GM19351 (cell line): ENCODE measurements around the gene OR52I1.

Experiments
- ATAC-seq: cut with Tn5 transposase; IDR thresholded peaks from one replicate; pipeline ENCODE4 v1.9.1; 2021; ENCODE audit warnings: mild to moderate bottlenecking, moderate library complexity; ENCODE audit not compliant: unreplicated experiment

The OR52I1 gene

GRCh38 chr11:4610258-4610935, 16.6 kb downstream of the OR52I1 start:
- ATAC-seq: no peak

- no peak for ATAC-seq
Measured at GRCh38 chr11:4611986-4612385, 18.1 kb downstream of the OR52I1 start.

- ATAC-seq: no peak
Measured at GRCh38 chr11:4615856-4616444, 22.1 kb downstream of the OR52I1 start.

GRCh38 chr11:4619514-4619913, 25.7 kb downstream of the OR52I1 start:
- ATAC-seq: no peak

- ATAC-seq: peak; percentile 89
Measured at GRCh38 chr11:4626207-4627099, 32.6 kb downstream of the OR52I1 start.

GRCh38 chr11:4636136-4636535, 42.3 kb downstream of the OR52I1 start:
- no peak for ATAC-seq

- peak; percentile 94 for ATAC-seq
Measured at GRCh38 chr11:4636962-4637661, 43.3 kb downstream of the OR52I1 start, which contains the start of gene OR51D1. Gene OR51D1, plus strand, starts transcription at chr11:4637477. Its CDS starts 2,314 bp downstream, at chr11:4639791.

- ATAC-seq: no peak
Measured at GRCh38 chr11:4637662-4638047, 43.8 kb downstream of the OR52I1 start.

GRCh38 chr11:4639931-4640330, 46.1 kb downstream of the OR52I1 start:
- no peak for ATAC-seq

GRCh38 chr11:4641501-4641900, 47.7 kb downstream of the OR52I1 start:
- no peak for ATAC-seq

- ATAC-seq: no peak
Measured at GRCh38 chr11:4642043-4642442, 48.2 kb downstream of the OR52I1 start.

- no peak for ATAC-seq
Measured at GRCh38 chr11:4643076-4643475, 49.2 kb downstream of the OR52I1 start.

- ATAC-seq: no peak
Measured at GRCh38 chr11:4643682-4644081, 49.8 kb downstream of the OR52I1 start, which contains the start of gene OR51E1. Gene OR51E1, plus strand, starts transcription at chr11:4643982. Its CDS starts 8,545 bp downstream, at chr11:4652527.

GRCh38 chr11:4644233-4644632, 50.4 kb downstream of the OR52I1 start:
- ATAC-seq: no peak
